Stimulated activated CD8-positive, alpha-beta memory T cell treated with anti-CD3 and anti-CD28 coated beads, Interleukin-15, amount 100 ng/mL, for 24 hours (primary cell): Measurements from ENCODE around the gene B3GAT1.

ENCODE experiments used
- DNase-seq: peaks from one replicate; pipeline ENCODE4 v3.0.0-alpha.2; 2020; ENCODE audit warnings: low read depth

B3GAT1 gene

DNA sequence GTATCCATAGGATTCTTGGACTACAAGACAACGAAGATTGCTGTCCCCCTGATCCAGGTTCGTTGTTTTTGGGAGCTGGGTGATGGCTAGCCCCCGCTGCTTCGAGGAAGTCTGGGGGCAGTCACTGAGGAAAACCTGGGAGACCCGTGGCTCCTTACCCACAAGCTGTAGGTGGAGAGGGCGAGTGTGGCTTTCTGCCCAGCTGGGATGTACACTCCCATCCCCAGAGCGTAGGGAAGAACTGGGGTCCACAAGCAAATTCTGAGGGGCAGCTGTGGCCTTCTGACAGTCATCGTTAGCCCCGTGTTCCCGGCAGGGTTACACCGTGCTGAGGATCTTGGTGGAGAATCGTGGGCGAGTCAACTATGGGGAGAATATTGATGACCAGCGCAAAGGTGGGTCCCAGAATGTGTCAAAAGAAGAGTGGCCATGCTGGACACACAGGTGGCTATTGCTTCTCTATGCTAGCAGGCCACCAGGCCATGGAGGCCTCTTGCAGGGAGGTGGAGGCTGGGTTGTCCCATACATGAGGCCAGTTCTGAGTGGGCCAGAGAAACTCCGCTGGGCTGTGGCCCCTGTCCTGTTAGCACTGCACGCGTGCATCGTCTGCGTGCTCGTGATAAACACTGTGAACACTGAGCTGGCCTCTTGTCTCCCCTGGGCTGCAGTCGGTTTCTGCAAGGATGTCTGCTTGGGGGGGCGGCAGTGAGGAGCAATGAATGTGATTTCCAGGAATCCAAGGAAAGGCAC lies 40.4 kb downstream of the B3GAT1 start:
- no peak for DNase-seq

- DNase-seq, result no peak
Measured at GRCh38 chr11:134370526-134371435, 41.3 kb downstream of the B3GAT1 start.

GRCh38 chr11:134369656-134370525 lies 42.2 kb downstream of the B3GAT1 start:
- DNase-seq, result no peak

DNA sequence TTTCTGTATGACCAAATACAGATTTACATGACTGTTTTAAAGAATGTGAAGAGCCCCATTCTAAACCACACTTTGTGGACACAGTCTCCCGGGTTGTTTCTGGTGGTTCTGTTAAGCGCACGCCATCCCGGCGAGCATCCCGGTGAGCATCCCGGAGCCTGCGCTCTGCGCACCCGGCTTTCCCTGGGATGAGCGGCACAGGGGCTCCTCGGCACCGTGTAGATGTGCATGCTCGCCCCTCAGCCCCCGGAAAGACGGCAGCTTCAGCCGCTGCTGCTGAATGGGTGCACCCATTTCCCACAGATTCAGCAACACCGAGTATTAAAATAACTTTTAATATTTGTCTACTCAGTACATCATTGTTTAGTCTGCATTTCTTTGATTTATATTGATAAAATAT lies 44.3 kb downstream of the B3GAT1 start:
- no peak for DNase-seq

GRCh38 chr11:134366254-134366653 lies 45.8 kb downstream of the B3GAT1 start:
- no peak for DNase-seq

DNA sequence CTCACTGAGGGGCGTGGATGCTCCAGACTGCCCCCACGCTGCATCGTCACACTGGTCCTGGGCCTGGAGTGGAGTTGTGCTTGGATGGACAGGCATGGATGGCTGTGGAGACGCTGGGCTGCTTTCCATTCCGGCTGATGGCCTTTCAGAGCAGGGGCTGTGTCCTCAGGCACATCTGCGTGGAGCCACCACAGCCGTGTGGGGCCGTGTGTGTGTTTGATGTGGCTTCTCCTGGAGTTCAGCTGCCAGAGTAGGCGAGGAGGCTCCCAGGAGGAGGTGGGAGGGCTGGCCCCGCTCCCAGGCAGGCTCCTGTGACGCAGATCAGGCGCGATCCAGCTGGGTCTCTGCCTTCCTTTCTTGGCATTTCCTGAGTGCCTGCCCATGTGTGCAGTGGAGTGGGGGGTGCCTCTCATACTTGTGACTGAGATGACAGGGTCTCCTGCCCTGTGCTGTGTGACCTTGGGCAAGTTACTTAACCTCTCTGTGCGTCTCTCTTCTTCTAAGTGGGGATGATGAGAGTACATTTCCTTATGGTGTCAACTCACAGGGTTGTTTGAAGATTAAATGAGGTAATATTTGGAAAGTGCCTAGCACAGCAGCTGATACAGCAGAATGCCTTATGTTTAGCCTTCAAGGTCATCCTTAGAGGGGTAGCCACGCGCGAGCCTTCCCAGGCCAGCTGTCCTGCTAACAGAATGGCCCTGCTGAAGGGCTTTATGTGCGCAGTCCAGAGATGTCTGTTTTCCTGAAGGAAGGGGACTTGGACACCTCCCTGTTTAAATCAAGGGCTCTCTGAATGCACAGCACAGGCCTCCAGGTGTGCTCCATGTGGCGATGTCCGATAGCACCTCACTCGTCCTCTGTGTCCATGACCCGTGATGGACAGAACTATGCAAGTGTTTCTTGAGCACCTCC lies 46.8 kb downstream of the B3GAT1 start:
- no peak for DNase-seq

- no peak for DNase-seq
Measured at GRCh38 chr11:134364261-134364660, 47.8 kb downstream of the B3GAT1 start.

- no peak for DNase-seq
Measured at GRCh38 chr11:134363592-134363991, 48.5 kb downstream of the B3GAT1 start.

DNA sequence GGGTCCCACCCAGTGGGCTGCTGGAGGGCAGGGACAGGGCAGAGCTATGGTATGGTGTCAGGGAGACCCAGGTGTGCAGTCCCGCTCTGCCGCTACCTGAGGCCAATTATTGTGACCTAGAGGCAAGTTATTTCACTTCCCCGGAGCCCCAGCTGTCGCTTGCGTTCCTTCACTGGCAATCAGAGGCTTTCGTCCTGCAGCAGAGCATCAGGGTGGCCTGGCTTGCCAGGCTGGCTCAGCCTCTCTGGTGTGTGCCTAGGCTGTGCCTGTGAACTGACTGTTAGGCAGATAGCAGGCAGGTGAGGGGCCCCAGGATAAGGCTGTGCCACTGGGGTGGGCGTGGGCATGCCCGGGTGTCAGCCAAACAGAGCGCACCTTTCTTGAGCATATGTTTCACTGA lies 48.9 kb downstream of the B3GAT1 start:
- DNase-seq, result no peak

- DNase-seq, result no peak
Measured at GRCh38 chr11:134362192-134362901, 49.7 kb downstream of the B3GAT1 start.

- DNase-seq, result no peak
Measured at GRCh38 chr11:134361661-134362060, 50.4 kb downstream of the B3GAT1 start.

DNA sequence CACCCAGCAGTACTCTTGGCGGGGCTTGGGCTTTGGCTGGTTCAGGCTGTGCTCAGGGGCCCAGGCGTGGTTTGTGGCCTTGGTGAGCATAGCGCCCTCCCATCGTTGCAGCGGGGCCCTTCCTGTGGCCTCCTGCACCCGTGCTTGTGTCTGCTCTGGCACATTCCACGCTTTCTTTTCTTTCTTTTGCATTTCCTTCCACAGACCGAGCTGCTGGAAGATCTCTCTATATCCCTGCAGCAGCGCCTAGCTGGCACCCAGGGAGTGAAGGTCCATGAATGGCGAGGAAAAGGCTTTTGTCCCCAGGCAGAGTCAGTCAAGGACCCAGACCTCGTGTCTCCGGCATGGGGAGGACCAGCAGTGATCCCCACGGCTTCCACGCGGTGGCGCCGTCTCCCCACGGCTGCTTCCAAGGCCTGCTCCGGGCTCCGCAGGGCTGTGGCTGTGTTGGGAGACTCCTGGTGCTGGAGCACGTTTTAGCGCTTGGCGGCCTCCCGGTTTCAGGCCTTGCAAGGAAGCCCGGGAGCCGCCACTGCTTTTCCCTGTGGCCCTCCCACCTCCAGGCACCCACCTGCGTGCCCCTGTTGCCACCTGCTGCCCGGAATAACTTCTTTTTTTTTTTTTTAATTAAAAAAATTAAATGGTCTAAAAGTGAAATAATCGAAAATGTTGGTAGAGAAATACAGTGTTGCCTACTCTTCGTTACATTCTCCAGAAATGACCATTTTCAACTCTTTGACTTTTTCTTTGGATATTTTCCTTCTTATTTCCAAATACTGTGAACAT lies 51.8 kb downstream of the B3GAT1 start:
- DNase-seq, result peak; percentile 46

GRCh38 chr11:134359646-134360045 lies 52.4 kb downstream of the B3GAT1 start:
- no peak for DNase-seq

DNA sequence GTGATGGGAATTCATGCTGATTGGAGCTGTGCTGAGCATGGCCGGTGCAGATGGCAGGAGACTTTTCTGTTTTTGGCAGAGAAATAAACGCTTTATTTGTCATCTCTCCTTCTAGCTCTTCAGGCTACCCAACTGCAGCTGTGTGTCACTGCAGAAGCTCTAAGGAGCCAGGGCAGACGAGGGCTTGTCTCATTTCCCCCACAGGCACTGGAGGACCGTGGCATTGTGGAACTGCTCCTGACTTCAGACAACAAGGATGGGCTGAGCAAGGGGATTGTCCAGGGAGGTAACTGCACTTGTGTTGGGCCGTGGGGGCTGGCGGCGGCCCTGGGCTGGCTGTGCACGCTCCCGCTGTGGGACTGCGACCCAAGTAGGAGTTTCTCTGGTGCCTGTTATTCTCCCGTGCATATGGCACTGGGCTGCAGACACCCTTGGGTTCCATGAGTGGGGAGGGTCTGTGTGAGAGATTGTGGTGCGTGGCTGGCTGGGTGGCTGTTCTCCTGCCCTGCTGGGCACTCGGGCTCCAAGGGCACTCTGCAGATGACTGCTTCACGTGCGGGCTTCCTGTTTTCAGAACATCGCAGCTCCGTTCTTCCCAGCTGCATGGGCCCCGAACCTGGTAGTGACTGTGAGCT lies 53.1 kb downstream of the B3GAT1 start:
- no peak for DNase-seq

DNA sequence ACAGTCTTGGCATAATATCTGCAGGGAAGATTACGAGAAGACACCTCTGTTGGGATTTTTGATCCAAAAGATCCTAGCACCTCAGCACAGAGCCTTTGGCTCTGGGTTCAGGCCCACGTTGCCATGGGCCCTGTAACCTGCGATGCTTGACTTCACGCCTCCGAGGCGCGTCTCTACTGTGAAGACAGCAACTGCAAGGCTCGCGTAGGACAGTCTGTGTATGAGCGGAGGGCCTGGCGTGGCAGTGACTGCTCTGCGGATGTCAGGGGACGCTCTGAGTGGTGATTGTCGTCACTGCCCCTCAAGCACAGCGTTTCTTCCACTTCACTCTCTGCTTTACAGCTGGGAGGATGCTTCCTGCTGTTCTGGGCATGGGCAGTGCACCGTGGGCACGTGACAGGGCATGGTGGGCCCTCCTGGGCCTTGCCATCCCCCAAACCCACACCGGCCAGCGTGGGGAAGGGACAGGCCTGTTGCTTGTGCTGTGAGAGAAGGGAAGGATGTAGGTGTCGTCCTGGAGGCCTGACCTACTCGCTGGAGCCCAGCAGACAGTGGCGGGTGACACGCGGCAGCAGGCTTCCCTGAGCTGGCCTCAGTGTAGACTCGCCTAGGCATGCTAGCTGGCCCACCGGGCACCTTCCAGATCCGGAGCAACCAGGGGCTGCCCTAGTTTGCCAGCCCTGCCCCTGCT lies 53.7 kb downstream of the B3GAT1 start:
- no peak for DNase-seq

DNA sequence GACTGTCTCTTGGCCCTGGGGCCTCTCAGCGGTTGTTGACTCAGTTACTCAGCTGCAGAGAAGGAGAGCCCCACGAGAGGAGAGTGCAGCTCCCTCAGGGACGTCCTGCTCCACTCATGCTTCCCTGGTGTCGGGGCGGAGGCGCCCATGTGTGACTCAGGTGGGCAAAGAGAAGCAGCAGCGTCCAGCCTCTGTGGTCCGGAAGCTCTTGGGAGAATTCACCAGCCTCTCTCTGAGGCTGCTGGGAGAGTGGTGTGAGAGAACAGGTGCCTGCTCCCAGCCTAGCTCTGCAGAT lies 54.5 kb downstream of the B3GAT1 start:
- DNase-seq, result no peak

- DNase-seq, result no peak
Measured at GRCh38 chr11:134356656-134357544, 55.1 kb downstream of the B3GAT1 start.

- DNase-seq, result no peak
Measured at GRCh38 chr11:134355656-134356055, 56.4 kb downstream of the B3GAT1 start.
